Measurements from ENCODE around the gene GABBR1. TPM values are rescaled to one million over a fixed set of nuclear protein-coding genes. Genes with fewer than 3 reads are reported as not detected.
A peak's percentile ranks its signal among the peaks of the same experiment; 100 is the strongest.

Gene GABBR1
- total RNA-seq, 1 experiment from 2014 or later = 11.9 TPM

- Histone ChIP-seq H3K4me1 (ENCODE audit: control insufficient read depth, insufficient read depth, low read length) (peaks cover 3% of the 10 kb centered on the region), H3K4me3 (ENCODE audit: low read depth in 2 of 2, low read length in 2 of 2) (no peak overlapping the region), H3K27me3 (ENCODE audit: control insufficient read depth, insufficient read depth, low read length) (peaks cover 2% of the 10 kb centered on the region; the same call in 1 of the 2 replicates), H3K9me3 (ENCODE audit: control insufficient read depth, insufficient read depth, low read depth, low read length) (no peaks in the 10 kb centered on the region), H3K36me3 (ENCODE audit: control insufficient read depth, insufficient read depth, low read length) (no peaks in the 10 kb centered on the region), H3K27ac (ENCODE audit: low read length) (no peak overlapping the region)
- BruUV-seq (replicated peaks) = no TSS peak
- no peak for ATAC-seq
- intact Hi-C loops (cut with micrococcal nuclease; ENCODE audit: unreplicated experiment) (no loop called here), in situ Hi-C loops (cut with HindIII; ENCODE audit: low pct_unique_long_range_greater_than_20kb, low sequenced_read_pairs) (no loop called here)
- ChIA-PET CTCF (interaction anchor here (0.8 kb wide), 1 partner anchor 25 kb away, joined by 3 read pairs; no protein-coding TSS in a partner anchor), POLR2A (no interaction called here)
- no peak for DNase-seq (ENCODE audit: low read depth, low spot score)
- TF ChIP-seq TCF7L2 (IDR thresholded peaks at IDR 0.05; ENCODE audit: low read depth, low read length) (no peak), SIN3A (IDR thresholded peaks at IDR 0.05; ENCODE audit: borderline replicate concordance, insufficient read depth, low read depth, low read length) (no peak), POLR2AphosphoS5 (IDR thresholded peaks at IDR 0.05; ENCODE audit: low read depth, low read length) (no peak), CTCF (IDR thresholded peaks at IDR 0.05) (no peak), REST (IDR thresholded peaks at IDR 0.05; ENCODE audit: insufficient read depth in 1 of 2, low read depth in 2 of 2, low read length in 1 of 2) (no peak)
Measured at GRCh38 chr6:29652198-29652584, 19.2 kb upstream of the GABBR1 start.

GRCh38 chr6:29651413-29652197 is 18.6 kb upstream of the GABBR1 start:
- ChIA-PET CTCF (interaction anchor here (0.7 to 0.8 kb wide), 2 partner anchors 25 to 1321 kb away, joined by 3 read pairs; no protein-coding TSS in a partner anchor), POLR2A (no interaction called here)
- TF ChIP-seq POLR2AphosphoS5 (IDR thresholded peaks at IDR 0.05; ENCODE audit: low read depth, low read length) (no peak), CTCF (IDR thresholded peaks at IDR 0.05) (peak; percentile 82)
- DNase-seq (ENCODE audit: low read depth, low spot score) (no peak), ATAC-seq (peak; percentile 61)
- no TSS peak for BruUV-seq (replicated peaks)
- intact Hi-C loops (cut with micrococcal nuclease; ENCODE audit: unreplicated experiment) = no loop called here
- peaks cover 3% of the 10 kb centered on the region for H3K4me1 ChIP-seq (ENCODE audit: control insufficient read depth, insufficient read depth, low read length)
- H3K36me3 ChIP-seq (ENCODE audit: control insufficient read depth, insufficient read depth, low read length) = no peaks in the 10 kb centered on the region
- H3K27me3 ChIP-seq (ENCODE audit: control insufficient read depth, insufficient read depth, low read length) = peaks cover 2% of the 10 kb centered on the region; the same call in 1 of the 2 replicates
- no peak overlapping the region for H3K4me3 ChIP-seq (ENCODE audit: low read depth in 2 of 2, low read length in 2 of 2)
- in situ Hi-C loops (cut with HindIII; ENCODE audit: low pct_unique_long_range_greater_than_20kb, low sequenced_read_pairs) = no loop called here
- no peaks in the 10 kb centered on the region for H3K9me3 ChIP-seq (ENCODE audit: control insufficient read depth, insufficient read depth, low read depth, low read length)
- H3K27ac ChIP-seq (ENCODE audit: low read length) = no peak overlapping the region
